HG02943 (cell line): ENCODE measurements around the gene ARHGAP25.

Experiments used
- ATAC-seq: cut with Tn5 transposase; IDR thresholded peaks from one replicate; pipeline ENCODE4 v1.9.1; 2021; ENCODE audit warnings: mild to moderate bottlenecking, low read depth, moderate library complexity; ENCODE audit not compliant: unreplicated experiment

Gene ARHGAP25

DNA sequence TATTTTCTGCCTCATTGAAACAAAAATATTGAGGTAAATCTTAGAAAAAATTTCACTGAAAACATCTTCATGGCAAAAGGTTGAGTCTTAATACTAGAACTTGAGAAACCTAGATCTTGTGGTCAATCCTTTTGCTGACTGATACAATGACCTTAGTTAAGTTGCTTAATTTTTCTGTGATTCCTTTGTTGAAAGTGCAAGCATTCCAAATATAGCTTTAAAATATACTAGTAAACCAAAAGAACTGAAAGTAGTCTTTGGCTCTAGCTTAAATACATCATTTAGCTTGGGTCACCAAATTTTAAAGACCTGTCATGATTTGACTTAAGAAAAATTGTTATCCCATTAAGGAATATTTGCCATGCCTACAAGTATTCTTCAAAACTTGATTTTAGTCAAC, 119.9 kb downstream of the ARHGAP25 start:
- no peak for ATAC-seq

DNA sequence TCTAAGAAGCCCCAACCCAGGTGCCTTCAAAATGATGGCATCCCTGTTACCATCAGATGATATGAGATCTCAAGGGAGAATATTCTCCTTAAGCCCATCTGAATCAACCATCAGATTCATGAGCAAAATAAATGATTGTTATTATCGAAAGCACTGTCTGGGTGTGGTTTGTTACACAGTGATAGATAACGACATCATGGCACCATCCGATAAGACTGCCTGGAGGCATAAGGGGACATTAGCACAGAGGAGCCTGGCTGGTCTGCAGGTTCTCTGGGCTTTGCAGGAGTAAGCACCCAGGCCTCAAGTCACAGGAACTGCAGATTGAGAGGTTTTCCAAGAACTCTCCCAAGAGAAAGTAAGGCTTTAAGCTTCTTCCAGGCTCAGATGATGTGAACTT, 120.9 kb downstream of the ARHGAP25 start:
- no peak for ATAC-seq

DNA sequence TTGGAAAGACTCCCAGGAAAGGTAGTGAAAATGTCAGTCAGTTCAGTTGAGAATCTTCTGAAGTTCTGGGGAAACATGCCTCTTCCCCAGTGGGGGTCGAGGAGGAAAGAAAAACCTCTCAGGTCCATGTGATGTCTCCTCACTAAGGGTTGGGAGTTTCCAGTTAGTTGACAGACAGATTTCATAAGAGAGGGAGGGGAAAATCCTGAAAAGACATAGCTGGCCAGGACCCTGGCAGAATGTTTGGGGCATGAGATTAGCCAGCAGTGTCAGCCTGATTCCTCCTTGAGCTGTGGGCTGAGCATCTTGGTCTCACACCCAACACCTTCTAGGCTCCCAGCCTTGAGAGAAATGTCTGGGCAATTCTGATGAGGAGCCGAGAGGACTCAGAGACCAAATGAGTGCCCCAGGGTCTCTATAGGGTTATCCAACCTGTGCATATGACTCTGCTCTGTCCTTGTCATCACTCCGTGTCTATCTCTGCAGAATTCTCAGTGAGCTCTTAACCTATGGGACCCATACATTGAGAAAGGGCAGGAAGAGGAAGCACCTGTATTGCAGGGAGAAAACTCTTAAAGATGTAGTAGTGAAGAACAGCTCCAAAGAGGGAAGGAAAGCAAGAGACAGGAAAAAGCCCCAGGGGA, 122.7 kb downstream of the ARHGAP25 start:
- ATAC-seq = no peak

DNA sequence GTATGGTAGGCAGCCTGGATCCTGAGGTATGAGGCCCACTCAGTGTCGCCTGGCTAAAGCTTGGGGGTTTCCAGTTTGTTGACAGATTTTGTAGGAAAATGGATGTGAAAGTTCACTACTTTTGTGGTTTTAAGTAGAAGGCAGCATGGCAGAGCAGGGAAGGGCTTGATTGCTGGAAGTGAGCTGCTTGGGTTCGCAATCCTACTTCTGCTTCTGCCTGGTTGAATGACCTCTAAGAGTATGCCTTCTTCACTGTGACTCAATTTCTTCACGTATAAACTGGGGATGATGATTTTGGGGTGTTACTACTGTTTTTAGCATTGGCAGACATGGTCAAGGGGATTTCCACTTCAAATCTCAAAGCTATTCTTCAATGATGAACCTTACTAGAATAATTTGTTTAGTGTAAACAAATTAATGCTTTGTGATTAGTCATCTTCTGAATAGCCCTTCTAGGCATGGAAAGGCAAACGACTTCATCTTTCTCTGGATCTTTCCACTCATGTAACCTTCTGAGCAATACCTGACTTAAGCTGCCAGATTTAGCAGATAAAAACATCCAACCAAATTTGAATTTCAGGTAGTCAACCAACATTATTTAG, 123.3 kb downstream of the ARHGAP25 start:
- ATAC-seq = no peak

DNA sequence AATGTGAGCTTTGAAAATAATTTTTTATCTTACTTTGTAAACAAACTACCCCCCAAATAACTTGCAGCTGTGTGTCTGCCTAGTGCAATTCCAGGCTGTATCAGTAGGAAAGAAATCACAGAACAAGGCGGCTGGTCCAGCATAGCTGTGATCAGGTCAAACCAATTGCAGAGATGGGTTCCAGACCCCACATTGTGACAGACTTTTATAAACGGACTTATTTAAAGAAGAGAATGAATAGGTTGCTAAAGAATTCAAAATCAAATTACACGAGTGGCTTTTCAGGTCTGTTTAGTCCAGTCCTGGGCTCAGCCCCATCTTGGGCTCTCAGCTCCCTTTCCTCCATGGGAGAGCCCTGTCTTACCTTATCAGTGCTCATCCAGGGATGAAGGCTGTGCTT, 125.5 kb downstream of the ARHGAP25 start:
- ATAC-seq = no peak

DNA sequence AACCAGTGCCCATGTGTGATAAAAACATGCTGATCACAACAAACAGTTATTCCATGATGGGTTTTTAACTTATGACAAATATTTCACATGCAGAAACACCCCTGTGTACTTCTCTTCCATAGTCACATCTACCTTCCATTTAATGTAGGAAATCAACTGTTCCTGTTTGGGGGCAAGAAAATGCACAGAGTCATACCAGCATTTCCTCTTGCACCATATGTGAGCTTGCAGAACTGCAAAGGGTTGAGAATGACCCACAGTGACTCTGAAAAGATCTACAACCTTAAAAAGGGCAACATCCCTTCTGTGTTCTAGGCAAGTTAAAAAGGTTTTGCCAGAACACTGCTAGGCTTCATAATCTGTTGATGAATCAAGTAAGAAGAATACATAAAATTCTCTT, 126.7 kb downstream of the ARHGAP25 start:
- no peak for ATAC-seq

DNA sequence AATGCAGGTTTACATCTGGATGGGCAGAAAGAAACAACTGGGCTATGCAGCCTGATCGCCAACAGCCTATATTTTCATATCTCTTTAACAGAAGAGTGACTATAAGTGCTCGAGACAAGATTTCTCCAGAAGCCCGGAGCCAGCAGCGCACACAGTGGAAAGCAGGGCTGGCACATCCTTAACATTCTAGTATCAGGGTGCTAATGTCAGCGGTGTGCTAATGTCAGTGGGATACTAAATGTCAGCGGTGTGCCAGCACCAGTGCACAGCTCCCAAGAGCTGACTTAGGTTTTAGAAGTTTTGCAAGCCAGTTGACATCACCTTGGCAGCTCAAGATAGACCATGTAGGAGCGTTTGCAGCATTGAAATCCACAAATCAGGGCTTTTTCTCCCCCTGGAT, 128.3 kb downstream of the ARHGAP25 start:
- ATAC-seq = no peak

DNA sequence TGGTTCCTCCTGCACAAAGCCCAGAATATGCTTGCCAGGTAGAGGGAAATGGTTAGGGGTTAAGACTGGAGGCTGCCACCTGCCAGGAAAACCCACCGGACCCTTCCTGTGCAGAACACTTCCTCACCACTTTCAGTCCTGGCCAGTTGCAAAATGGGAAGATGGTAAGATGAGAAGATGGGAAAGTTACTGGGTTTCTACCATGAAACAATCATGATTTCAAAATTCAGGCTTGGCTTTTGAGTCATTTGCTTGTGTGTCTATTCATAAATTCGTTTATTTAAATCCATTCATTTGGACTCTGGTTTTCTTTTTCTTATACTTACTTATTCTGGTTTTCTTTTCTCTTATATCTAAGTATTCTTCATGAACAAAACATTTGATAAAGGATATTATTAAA, 129.4 kb downstream of the ARHGAP25 start:
- no peak for ATAC-seq

DNA sequence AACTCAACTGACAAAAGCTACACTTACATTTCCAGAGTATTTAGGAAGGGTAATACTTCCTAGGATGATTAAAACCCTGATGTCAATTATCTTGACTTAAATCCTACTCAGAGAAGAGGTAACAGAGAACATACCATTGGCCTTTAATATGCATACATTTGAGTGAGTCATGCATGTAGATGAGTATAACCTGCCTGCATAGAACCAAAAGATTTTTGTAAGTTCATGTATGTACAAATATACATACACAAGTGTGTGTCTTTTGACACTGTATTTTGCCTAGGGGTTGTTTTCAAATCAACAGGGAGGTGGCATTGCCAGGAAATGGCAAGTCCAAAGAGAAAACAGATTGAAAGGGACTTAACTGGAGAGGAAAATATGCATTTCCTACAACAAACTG, 130.5 kb downstream of the ARHGAP25 start:
- no peak for ATAC-seq

DNA sequence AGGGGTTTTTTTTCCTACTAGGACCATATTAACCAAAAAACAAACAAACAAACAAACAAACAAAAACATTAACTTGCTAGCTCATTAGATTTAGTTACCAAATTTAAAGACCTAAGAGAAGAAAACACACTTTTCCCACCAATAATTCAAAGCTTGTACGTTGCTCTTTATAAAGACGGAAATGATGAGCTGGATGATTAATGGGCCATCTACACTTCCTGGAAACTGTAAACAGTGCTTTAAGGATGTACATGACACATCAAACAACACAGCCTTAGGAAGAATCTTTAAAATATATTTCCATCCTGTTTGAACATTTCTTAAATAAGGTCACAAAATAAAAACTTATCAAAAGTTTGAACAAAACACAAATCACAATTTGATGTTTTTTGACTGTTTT, 135.6 kb downstream of the ARHGAP25 start:
- ATAC-seq = no peak

DNA sequence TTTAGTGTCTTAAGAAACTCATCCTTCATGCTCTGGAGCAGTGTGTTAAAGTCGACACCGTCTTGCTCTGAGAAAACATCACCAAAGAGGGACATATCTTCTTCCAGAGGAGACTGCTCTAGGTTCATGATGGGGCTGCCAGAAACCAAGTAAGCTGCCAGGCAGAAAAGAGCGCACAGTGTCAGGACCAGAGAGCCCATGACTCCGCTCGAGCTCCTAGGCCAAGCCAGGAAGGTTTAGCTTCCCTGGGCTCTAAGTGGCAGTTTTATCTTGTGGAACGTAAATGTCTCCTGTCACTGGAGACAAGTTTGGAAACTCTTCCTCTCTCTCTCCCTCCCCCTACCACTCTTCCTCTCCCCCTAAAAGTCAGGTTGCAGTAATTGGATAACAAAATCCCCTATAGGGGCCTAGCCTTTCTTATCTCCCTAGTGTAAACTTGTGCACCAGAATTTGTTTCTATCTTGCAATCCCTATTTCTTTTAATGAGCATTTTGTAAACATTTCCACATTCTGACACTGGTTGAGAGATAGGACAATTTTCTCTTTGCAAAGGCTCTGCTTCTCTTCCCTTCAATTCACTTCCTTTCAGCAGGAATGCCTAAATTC, 136.7 kb downstream of the ARHGAP25 start, which contains the start of gene BMP10:
Gene BMP10, minus strand, starts transcription at position 239 of the 606 bp plus-strand sequence. Its CDS starts 39 bp downstream, at position 200.
- no peak for ATAC-seq
